IMR-90 (cell line): ENCODE data around the gene FAAP20. TPM values are rescaled to one million over a fixed set of nuclear protein-coding genes. Genes with fewer than 3 reads are reported as not detected.

Source experiments
- ATAC-seq: fragments of 200-7000 bp; cut with Tn5 transposase; 2 replicates; pipeline ENCODE4 v1.9.1; 2020; ENCODE audit warnings: low read depth, mild to moderate bottlenecking, moderate library complexity
- BruUV-seq: library from RNA; stranded (reverse); fragments of 400-500 nt; replicated peaks from 2 replicates; lab custom pipeline; 2021; lab: Mats Ljungman, UMichigan
- CTCF ChIA-PET: fragments of 300-600 bp; formaldehyde crosslinking; extraction: SDS; loops from one replicate; lab custom pipeline; 2021; ENCODE audit warnings: antibody characterized with exemption; lab: Yijun Ruan, JAX
- POLR2A ChIA-PET: fragments of 300-600 bp; sonication (Branson Sonifier 250); formaldehyde crosslinking; loops from one replicate; lab custom pipeline; 2022; ENCODE audit warnings: antibody characterized with exemption; ENCODE audit not compliant: unreplicated experiment; lab: Charles Lee
- DNase-seq: peaks from one replicate; pipeline ENCODE4 v3.0.0; 2013
- H2AFZ ChIP-seq: replicated peaks from 2 replicates; pipeline ENCODE3; 2013; ENCODE audit warnings: low read length, mild to moderate bottlenecking; ENCODE audit not compliant: poor library complexity
- H2AK5ac ChIP-seq: 2 replicates; pipeline ENCODE4 v1.6.1; 2013; ENCODE audit warnings: low read depth, low read length, inconsistent platforms
- H2AK9ac ChIP-seq: replicated peaks from 2 replicates; pipeline ENCODE3; 2013; ENCODE audit warnings: mild to moderate bottlenecking, low read depth, low read length, moderate library complexity; ENCODE audit not compliant: poor library complexity
- H2BK120ac ChIP-seq: 2 replicates; pipeline ENCODE4 v1.6.1; 2013; ENCODE audit warnings: low read depth, low read length, inconsistent platforms
- H2BK15ac ChIP-seq: 3 replicates; pipeline ENCODE4 v1.6.1; 2013; ENCODE audit warnings: low read depth, low read length, inconsistent platforms
- H2BK20ac ChIP-seq: 2 replicates; pipeline ENCODE4 v1.6.1; 2013; ENCODE audit warnings: low read depth, mild to moderate bottlenecking, inconsistent platforms, low read length, moderate library complexity
- H2BK5ac ChIP-seq: 2 replicates; pipeline ENCODE4 v1.6.1; 2013; ENCODE audit warnings: mild to moderate bottlenecking, low read depth, low read length, inconsistent platforms; ENCODE audit not compliant: poor library complexity, severe bottlenecking
- H3K14ac ChIP-seq: replicated peaks from 2 replicates; pipeline ENCODE4 v1.6.1; 2013; ENCODE audit warnings: low read depth, low read length, inconsistent platforms
- H3K18ac ChIP-seq: 2 replicates; pipeline ENCODE4 v1.6.1; 2013; ENCODE audit warnings: low read depth, low read length, control low read depth
- H3K23ac ChIP-seq: 2 replicates; pipeline ENCODE4 v1.6.1; 2013; ENCODE audit warnings: low read depth, low read length, inconsistent platforms
- H3K27ac ChIP-seq: 2 replicates; pipeline ENCODE4 v1.5.1; 2013; ENCODE audit warnings: mild to moderate bottlenecking, control low read depth, low read length; ENCODE audit not compliant: insufficient read depth
- H3K27me3 ChIP-seq: 2 replicates; pipeline ENCODE4 v1.6.1; 2013; ENCODE audit warnings: low read length; ENCODE audit not compliant: control insufficient read depth, insufficient read depth
- H3K36me3 ChIP-seq: 2 replicates; pipeline ENCODE4 v1.6.1; 2013; ENCODE audit warnings: low read length, mixed read lengths; ENCODE audit not compliant: control insufficient read depth, insufficient read depth
- H3K4ac ChIP-seq: 2 replicates; pipeline ENCODE4 v1.6.1; 2013; ENCODE audit warnings: low read depth, low read length, inconsistent platforms
- H3K4me1 ChIP-seq: 2 replicates; pipeline ENCODE4 v1.6.1; 2013; ENCODE audit warnings: low read length, mixed read lengths; ENCODE audit not compliant: control insufficient read depth, insufficient read depth
- H3K4me2 ChIP-seq: 2 replicates; pipeline ENCODE4 v1.6.1; 2013; ENCODE audit warnings: low read depth, mild to moderate bottlenecking, control low read depth, low read length, moderate library complexity
- H3K4me3 ChIP-seq: 2 replicates; pipeline ENCODE4 v1.5.1; 2013; ENCODE audit warnings: low read depth, mild to moderate bottlenecking, control low read depth, low read length, moderate library complexity; ENCODE audit not compliant: insufficient read depth
- H3K56ac ChIP-seq: 2 replicates; pipeline ENCODE4 v1.6.1; 2013; ENCODE audit warnings: low read length, inconsistent platforms; ENCODE audit not compliant: insufficient read depth; ENCODE audit errors: extremely low read depth
- H3K79me1 ChIP-seq, 2 experiments: 2 replicates each; pipeline ENCODE4 v1.6.1; 2013; ENCODE audit warnings: low read length in 2 of 2, inconsistent platforms in 1 of 2, low read depth in 1 of 2
- H3K9ac ChIP-seq: 2 replicates; pipeline ENCODE4 v1.6.1; 2013; ENCODE audit warnings: low read depth, low read length, control low read depth
- H3K9me1 ChIP-seq: 2 replicates; pipeline ENCODE4 v1.6.1; 2013; ENCODE audit warnings: low read length, inconsistent platforms; ENCODE audit not compliant: insufficient read depth
- H3K9me3 ChIP-seq: 2 replicates; pipeline ENCODE4 v1.6.1; 2013; ENCODE audit warnings: low read length; ENCODE audit not compliant: control insufficient read depth, insufficient read depth
- H4K20me1 ChIP-seq: 2 replicates; pipeline ENCODE4 v1.6.1; 2013; ENCODE audit warnings: low read length, inconsistent platforms; ENCODE audit not compliant: insufficient read depth
- H4K5ac ChIP-seq: 2 replicates; pipeline ENCODE4 v1.6.1; 2013; ENCODE audit warnings: mild to moderate bottlenecking, low read depth, low read length, control low read depth
- H4K8ac ChIP-seq, 2 experiments: 2 replicates each; pipeline ENCODE4 v1.6.1; 2013; ENCODE audit warnings: low read depth in 2 of 2, low read length in 2 of 2, control low read depth in 1 of 2, inconsistent platforms in 1 of 2
- H4K91ac ChIP-seq: 2 replicates; pipeline ENCODE4 v1.6.1; 2013; ENCODE audit warnings: low read depth, low read length, inconsistent platforms; ENCODE audit not compliant: insufficient read depth
- FOS ChIP-seq: fragments of 150-350 bp; IDR thresholded peaks from 2 replicates; pipeline ENCODE4 v1.6.1; 2016; ENCODE audit warnings: low read depth, low read length
- WGBS, 2 experiments: methylation state at CpG; one replicate each; pipeline versions ENCODE4 v1.1.5 to v1.1.7; 2013; ENCODE audit warnings: missing lambda C conversion rate in 2 of 2; ENCODE audit not compliant: insufficient read length in 1 of 2; ENCODE audit errors: extremely low coverage in 2 of 2; 5-methylcytosine and 5-hydroxymethylcytosine counted together
- dilution Hi-C: fragments of 300-500 bp; cut with HindIII; formaldehyde crosslinking; loops from one replicate; pipeline ENCODE4 v1.14.3; 2018; ENCODE audit warnings: low sequenced_read_pairs; ENCODE audit not compliant: unreplicated experiment
- in situ Hi-C: fragments of 300-500 bp; cut with MboI; formaldehyde crosslinking; loops from 3 replicates; pipeline ENCODE4 v1.14.3; 2019; ENCODE audit warnings: low sequenced_read_pairs, inconsistent platforms, mixed read lengths
- intact Hi-C: fragments of 100-400 bp; cut with micrococcal nuclease; formaldehyde crosslinking; loops from 2 replicates; pipeline ENCODE4 v1.10.0; 2022
- polyA plus RNA-seq, 3 experiments: library from polyadenylated mRNA; depleted of rRNA; stranded (reverse); fragments of >200 nt; gene quantifications; 2 replicates each; pipeline ENCODE4 v1.2.3, GENCODE V29; 2012; ENCODE audit warnings: low replicate concordance in 1 of 3
- total RNA-seq: library from RNA; depleted of rRNA; stranded (reverse); fragments of >200 nt; gene quantifications from 2 replicates; pipeline ENCODE4 v1.2.3, GENCODE V29; 2012

FAAP20 gene
- total and polyA plus RNA-seq, 2 of the 4 experiments (the other 2 are of a cell fraction), result 6.5 to 31.5 TPM

- in situ Hi-C loops, result no loop called here
- Histone ChIP-seq H2BK120ac (peak within 1 kb of the TSS; percentile 90), H2AFZ (peak within 1 kb of the TSS; percentile 97)
Observed at GRCh38 chr1:2228157-2228594, 33.6 kb upstream of the FAAP20 start, which contains the start of gene SKI. Gene SKI, plus strand, starts transcription at chr1:2228319. Its CDS starts 448 bp downstream, at chr1:2228767.

More at GRCh38 chr1:2228157-2228594, 33.6 kb upstream of the FAAP20 start, which contains the start of gene SKI:
- Histone ChIP-seq H2BK15ac (peak within 1 kb of the TSS; percentile 48; the same call in 1 of the 3 replicates), H2BK20ac (no peak within 1 kb of the TSS), H2AK5ac (peak within 1 kb of the TSS; percentile 98), H3K4me2 (peak within 1 kb of the TSS; percentile 85), H2BK5ac (peak within 1 kb of the TSS; percentile 97), H3K9ac (peak within 1 kb of the TSS; percentile 99), H3K4ac (peak within 1 kb of the TSS; percentile 99), H3K56ac (peak within 1 kb of the TSS; percentile 92), H3K36me3 (peaks cover 4% of the 10 kb centered on the region; the same call in 1 of the 2 replicates), H4K91ac (peak within 1 kb of the TSS; percentile 92), H3K18ac (peak within 1 kb of the TSS; percentile 89; the same call in 1 of the 2 replicates), H3K14ac (peak within 1 kb of the TSS; percentile 99), H3K79me1 (peaks cover 5 to 10% of the 10 kb centered on the region in 2 experiments), H3K4me3 (peak within 1 kb of the TSS; percentile 97), H4K5ac (peak within 1 kb of the TSS; percentile 93), H3K9me1 (peaks cover under 1% of the 10 kb centered on the region; the same call in 1 of the 2 replicates), H3K23ac (peak within 1 kb of the TSS; percentile 85), H3K4me1 (peaks cover 12% of the 10 kb centered on the region), H3K27ac (peak within 1 kb of the TSS; percentile 99), H4K20me1 (peaks cover 46% of the 10 kb centered on the region), H3K9me3 (no peaks in the 10 kb centered on the region), H4K8ac (peak within 1 kb of the TSS; percentile 88 to 94), H3K27me3 (no peaks in the 10 kb centered on the region), H2AK9ac (peak within 1 kb of the TSS; percentile 100)
- intact Hi-C loops, result no loop called here
- ChIA-PET CTCF (interaction anchor here (2.0 kb wide), 1 partner anchor 33 kb away, joined by 7 read pairs; the partner anchor contains the start of gene FAAP20), POLR2A (interaction anchor here (1.0 kb wide), 1 partner anchor 14 kb away, joined by 3 read pairs; no protein-coding TSS in a partner anchor)
- DNase-seq (no peak), ATAC-seq (no peak)
- 0% methylated on average over 32 of the region's 100 CpGs; no CpG with 5 or more reads in 1 of the 2 experiments for WGBS, 2 experiments
- TF ChIP-seq FOS, result no peak
- BruUV-seq, result no TSS peak
- dilution Hi-C loops, result no loop called here
